IMR-90 (cell line): ENCODE measurements around the gene IL22. TPM values are rescaled to one million over a fixed set of nuclear protein-coding genes. Genes with fewer than 3 reads are reported as not detected.

Experiments used
- ATAC-seq: fragments of 200-7000 bp; cut with Tn5 transposase; 2 replicates; pipeline ENCODE4 v1.9.1; 2020; ENCODE audit warnings: low read depth, mild to moderate bottlenecking, moderate library complexity
- BruUV-seq: library from RNA; stranded (reverse); fragments of 400-500 nt; replicated peaks from 2 replicates; lab custom pipeline; 2021; lab: Mats Ljungman, UMichigan
- CTCF ChIA-PET: fragments of 300-600 bp; formaldehyde crosslinking; extraction: SDS; loops from one replicate; lab custom pipeline; 2021; ENCODE audit warnings: antibody characterized with exemption; lab: Yijun Ruan, JAX
- POLR2A ChIA-PET: fragments of 300-600 bp; sonication (Branson Sonifier 250); formaldehyde crosslinking; loops from one replicate; lab custom pipeline; 2022; ENCODE audit warnings: antibody characterized with exemption; ENCODE audit not compliant: unreplicated experiment; lab: Charles Lee
- DNase-seq: peaks from one replicate; pipeline ENCODE4 v3.0.0; 2013
- H2AFZ ChIP-seq: replicated peaks from 2 replicates; pipeline ENCODE3; 2013; ENCODE audit warnings: low read length, mild to moderate bottlenecking; ENCODE audit not compliant: poor library complexity
- H2AK5ac ChIP-seq: 2 replicates; pipeline ENCODE4 v1.6.1; 2013; ENCODE audit warnings: low read depth, low read length, inconsistent platforms
- H2AK9ac ChIP-seq: replicated peaks from 2 replicates; pipeline ENCODE3; 2013; ENCODE audit warnings: mild to moderate bottlenecking, low read depth, low read length, moderate library complexity; ENCODE audit not compliant: poor library complexity
- H2BK120ac ChIP-seq: 2 replicates; pipeline ENCODE4 v1.6.1; 2013; ENCODE audit warnings: low read depth, low read length, inconsistent platforms
- H2BK15ac ChIP-seq: 3 replicates; pipeline ENCODE4 v1.6.1; 2013; ENCODE audit warnings: low read depth, low read length, inconsistent platforms
- H2BK20ac ChIP-seq: 2 replicates; pipeline ENCODE4 v1.6.1; 2013; ENCODE audit warnings: low read depth, mild to moderate bottlenecking, inconsistent platforms, low read length, moderate library complexity
- H2BK5ac ChIP-seq: 2 replicates; pipeline ENCODE4 v1.6.1; 2013; ENCODE audit warnings: mild to moderate bottlenecking, low read depth, low read length, inconsistent platforms; ENCODE audit not compliant: poor library complexity, severe bottlenecking
- H3K14ac ChIP-seq: replicated peaks from 2 replicates; pipeline ENCODE4 v1.6.1; 2013; ENCODE audit warnings: low read depth, low read length, inconsistent platforms
- H3K18ac ChIP-seq: 2 replicates; pipeline ENCODE4 v1.6.1; 2013; ENCODE audit warnings: low read depth, low read length, control low read depth
- H3K23ac ChIP-seq: 2 replicates; pipeline ENCODE4 v1.6.1; 2013; ENCODE audit warnings: low read depth, low read length, inconsistent platforms
- H3K27ac ChIP-seq: 2 replicates; pipeline ENCODE4 v1.5.1; 2013; ENCODE audit warnings: mild to moderate bottlenecking, control low read depth, low read length; ENCODE audit not compliant: insufficient read depth
- H3K27me3 ChIP-seq: 2 replicates; pipeline ENCODE4 v1.6.1; 2013; ENCODE audit warnings: low read length; ENCODE audit not compliant: control insufficient read depth, insufficient read depth
- H3K36me3 ChIP-seq: 2 replicates; pipeline ENCODE4 v1.6.1; 2013; ENCODE audit warnings: low read length, mixed read lengths; ENCODE audit not compliant: control insufficient read depth, insufficient read depth
- H3K4ac ChIP-seq: 2 replicates; pipeline ENCODE4 v1.6.1; 2013; ENCODE audit warnings: low read depth, low read length, inconsistent platforms
- H3K4me1 ChIP-seq: 2 replicates; pipeline ENCODE4 v1.6.1; 2013; ENCODE audit warnings: low read length, mixed read lengths; ENCODE audit not compliant: control insufficient read depth, insufficient read depth
- H3K4me2 ChIP-seq: 2 replicates; pipeline ENCODE4 v1.6.1; 2013; ENCODE audit warnings: low read depth, mild to moderate bottlenecking, control low read depth, low read length, moderate library complexity
- H3K4me3 ChIP-seq: 2 replicates; pipeline ENCODE4 v1.5.1; 2013; ENCODE audit warnings: low read depth, mild to moderate bottlenecking, control low read depth, low read length, moderate library complexity; ENCODE audit not compliant: insufficient read depth
- H3K56ac ChIP-seq: 2 replicates; pipeline ENCODE4 v1.6.1; 2013; ENCODE audit warnings: low read length, inconsistent platforms; ENCODE audit not compliant: insufficient read depth; ENCODE audit errors: extremely low read depth
- H3K79me1 ChIP-seq, 2 experiments: 2 replicates each; pipeline ENCODE4 v1.6.1; 2013; ENCODE audit warnings: low read length in 2 of 2, inconsistent platforms in 1 of 2, low read depth in 1 of 2
- H3K9ac ChIP-seq: 2 replicates; pipeline ENCODE4 v1.6.1; 2013; ENCODE audit warnings: low read depth, low read length, control low read depth
- H3K9me1 ChIP-seq: 2 replicates; pipeline ENCODE4 v1.6.1; 2013; ENCODE audit warnings: low read length, inconsistent platforms; ENCODE audit not compliant: insufficient read depth
- H3K9me3 ChIP-seq: 2 replicates; pipeline ENCODE4 v1.6.1; 2013; ENCODE audit warnings: low read length; ENCODE audit not compliant: control insufficient read depth, insufficient read depth
- H4K20me1 ChIP-seq: 2 replicates; pipeline ENCODE4 v1.6.1; 2013; ENCODE audit warnings: low read length, inconsistent platforms; ENCODE audit not compliant: insufficient read depth
- H4K5ac ChIP-seq: 2 replicates; pipeline ENCODE4 v1.6.1; 2013; ENCODE audit warnings: mild to moderate bottlenecking, low read depth, low read length, control low read depth
- H4K8ac ChIP-seq, 2 experiments: 2 replicates each; pipeline ENCODE4 v1.6.1; 2013; ENCODE audit warnings: low read depth in 2 of 2, low read length in 2 of 2, control low read depth in 1 of 2, inconsistent platforms in 1 of 2
- H4K91ac ChIP-seq: 2 replicates; pipeline ENCODE4 v1.6.1; 2013; ENCODE audit warnings: low read depth, low read length, inconsistent platforms; ENCODE audit not compliant: insufficient read depth
- BHLHE40 ChIP-seq: fragments of 150-350 bp; IDR thresholded peaks from 2 replicates; pipeline ENCODE4 v1.6.1; 2016; ENCODE audit warnings: mild to moderate bottlenecking, low read depth, low read length
- CEBPB ChIP-seq: IDR thresholded peaks from 2 replicates; pipeline ENCODE4 v1.6.1; 2012; ENCODE audit warnings: low read depth, low read length, improper control_type of control experiment
- CHD1 ChIP-seq: IDR thresholded peaks from 2 replicates; pipeline ENCODE4 v1.6.1; 2012; ENCODE audit warnings: low read depth, low read length, improper control_type of control experiment
- FOS ChIP-seq: fragments of 150-350 bp; IDR thresholded peaks from 2 replicates; pipeline ENCODE4 v1.6.1; 2016; ENCODE audit warnings: low read depth, low read length
- MAZ ChIP-seq: IDR thresholded peaks from 2 replicates; pipeline ENCODE4 v1.6.1; 2012; ENCODE audit warnings: low read depth, mild to moderate bottlenecking, low read length, improper control_type of control experiment, moderate library complexity, borderline replicate concordance
- MXI1 ChIP-seq: IDR thresholded peaks from 2 replicates; pipeline ENCODE4 v1.6.1; 2012; ENCODE audit warnings: low read depth, mild to moderate bottlenecking, low read length, moderate library complexity, borderline replicate concordance
- NFE2L2 ChIP-seq: fragments of 150-350 bp; IDR thresholded peaks from 2 replicates; pipeline ENCODE4 v1.6.1; 2016; ENCODE audit warnings: low read depth, mild to moderate bottlenecking, low read length
- POLR2A ChIP-seq: IDR thresholded peaks from 2 replicates; pipeline ENCODE4 v1.6.1; 2012; ENCODE audit warnings: mild to moderate bottlenecking, low read depth, low read length
- RCOR1 ChIP-seq: IDR thresholded peaks from 2 replicates; pipeline ENCODE4 v1.6.1; 2012; ENCODE audit warnings: mild to moderate bottlenecking, low read length, improper control_type of control experiment; ENCODE audit not compliant: insufficient replicate concordance
- RFX5 ChIP-seq: IDR thresholded peaks from 2 replicates; pipeline ENCODE4 v1.8.0; 2012; ENCODE audit warnings: low read depth, mild to moderate bottlenecking, low read length, moderate library complexity
- SMC3 ChIP-seq: fragments of 150-350 bp; IDR thresholded peaks from 2 replicates; pipeline ENCODE4 v1.6.1; 2016; ENCODE audit warnings: low read depth, mild to moderate bottlenecking, antibody characterized with exemption, low read length, moderate library complexity
- WGBS, 2 experiments: methylation state at CpG; one replicate each; pipeline versions ENCODE4 v1.1.5 to v1.1.7; 2013; ENCODE audit warnings: missing lambda C conversion rate in 2 of 2; ENCODE audit not compliant: insufficient read length in 1 of 2; ENCODE audit errors: extremely low coverage in 2 of 2; 5-methylcytosine and 5-hydroxymethylcytosine counted together
- dilution Hi-C: fragments of 300-500 bp; cut with HindIII; formaldehyde crosslinking; loops from one replicate; pipeline ENCODE4 v1.14.3; 2018; ENCODE audit warnings: low sequenced_read_pairs; ENCODE audit not compliant: unreplicated experiment
- in situ Hi-C: fragments of 300-500 bp; cut with MboI; formaldehyde crosslinking; loops from 3 replicates; pipeline ENCODE4 v1.14.3; 2019; ENCODE audit warnings: low sequenced_read_pairs, inconsistent platforms, mixed read lengths
- intact Hi-C: fragments of 100-400 bp; cut with micrococcal nuclease; formaldehyde crosslinking; loops from 2 replicates; pipeline ENCODE4 v1.10.0; 2022
- polyA plus RNA-seq, 3 experiments: library from polyadenylated mRNA; depleted of rRNA; stranded (reverse); fragments of >200 nt; gene quantifications; 2 replicates each; pipeline ENCODE4 v1.2.3, GENCODE V29; 2012; ENCODE audit warnings: low replicate concordance in 1 of 3
- total RNA-seq: library from RNA; depleted of rRNA; stranded (reverse); fragments of >200 nt; gene quantifications from 2 replicates; pipeline ENCODE4 v1.2.3, GENCODE V29; 2012
- TF ChIP-seq, protein P1 (sequence below): conservative IDR thresholded peaks from 2 replicates; pipeline ENCODE4 v1.5.1; 2012; ENCODE audit warnings: mild to moderate bottlenecking, low read depth, low read length, improper control_type of control experiment
- TF ChIP-seq, protein P2 (sequence below): fragments of 150-350 bp; IDR thresholded peaks from 2 replicates; pipeline ENCODE4 v1.6.1; 2017; ENCODE audit warnings: mild to moderate bottlenecking, antibody characterized with exemption, low read length, low read depth

Gene IL22
- total and polyA plus RNA-seq, 2 of the 4 experiments (the other 2 are of a cell fraction), result not detected

DNA sequence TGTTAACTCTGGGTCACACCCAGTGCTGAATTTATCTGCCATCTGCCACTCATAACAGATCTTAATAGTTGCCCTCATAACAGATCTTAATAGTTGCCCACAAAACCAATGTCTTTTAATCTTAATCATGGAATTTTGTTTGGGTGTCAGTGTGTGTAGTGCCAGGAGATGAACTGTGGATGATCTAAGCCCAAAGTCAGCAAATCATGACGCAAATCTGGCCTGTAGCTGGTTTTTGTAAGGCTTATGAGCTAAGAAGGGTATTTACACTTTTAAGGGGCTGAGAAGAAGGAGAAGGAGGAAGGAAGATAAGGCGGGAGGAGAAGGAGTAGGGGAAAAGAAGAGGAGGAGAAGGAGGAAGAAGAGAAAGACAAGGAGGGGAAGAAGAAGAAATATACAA lies 17.8 kb downstream of the IL22 start:
- in situ Hi-C loops, result no loop called here
- POLR2A ChIA-PET, result no interaction called here
- no peaks in the 10 kb centered on the region for H3K9me3 ChIP-seq

More for the DNA sequence above, 17.8 kb downstream of the IL22 start:
- H3K56ac ChIP-seq, result no peak overlapping the region
- H3K36me3 ChIP-seq, result no peaks in the 10 kb centered on the region
- no peaks in the 10 kb centered on the region for H3K79me1 ChIP-seq
- H3K27ac ChIP-seq, result no peak overlapping the region
- H3K9ac ChIP-seq, result no peak overlapping the region
- peaks cover 6% of the 10 kb centered on the region; the same call in 1 of the 2 replicates for H3K27me3 ChIP-seq
- no peak overlapping the region for H2AK9ac ChIP-seq
- no peak overlapping the region for H2BK5ac ChIP-seq
- H4K91ac ChIP-seq, result no peak overlapping the region
- no peak overlapping the region for H4K5ac ChIP-seq
- no peak for TF ChIP-seq POLR2A
- TF ChIP-seq, protein P1, sequence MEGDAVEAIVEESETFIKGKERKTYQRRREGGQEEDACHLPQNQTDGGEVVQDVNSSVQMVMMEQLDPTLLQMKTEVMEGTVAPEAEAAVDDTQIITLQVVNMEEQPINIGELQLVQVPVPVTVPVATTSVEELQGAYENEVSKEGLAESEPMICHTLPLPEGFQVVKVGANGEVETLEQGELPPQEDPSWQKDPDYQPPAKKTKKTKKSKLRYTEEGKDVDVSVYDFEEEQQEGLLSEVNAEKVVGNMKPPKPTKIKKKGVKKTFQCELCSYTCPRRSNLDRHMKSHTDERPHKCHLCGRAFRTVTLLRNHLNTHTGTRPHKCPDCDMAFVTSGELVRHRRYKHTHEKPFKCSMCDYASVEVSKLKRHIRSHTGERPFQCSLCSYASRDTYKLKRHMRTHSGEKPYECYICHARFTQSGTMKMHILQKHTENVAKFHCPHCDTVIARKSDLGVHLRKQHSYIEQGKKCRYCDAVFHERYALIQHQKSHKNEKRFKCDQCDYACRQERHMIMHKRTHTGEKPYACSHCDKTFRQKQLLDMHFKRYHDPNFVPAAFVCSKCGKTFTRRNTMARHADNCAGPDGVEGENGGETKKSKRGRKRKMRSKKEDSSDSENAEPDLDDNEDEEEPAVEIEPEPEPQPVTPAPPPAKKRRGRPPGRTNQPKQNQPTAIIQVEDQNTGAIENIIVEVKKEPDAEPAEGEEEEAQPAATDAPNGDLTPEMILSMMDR, result no peak
- no peak for TF ChIP-seq MXI1
- no peak for TF ChIP-seq BHLHE40
- no peak for TF ChIP-seq NFE2L2
- TF ChIP-seq RCOR1, result no peak
- TF ChIP-seq CHD1, result no peak
- TF ChIP-seq CEBPB, result no peak
- no peak for TF ChIP-seq RFX5
- TF ChIP-seq MAZ, result no peak
- TF ChIP-seq, protein P2, sequence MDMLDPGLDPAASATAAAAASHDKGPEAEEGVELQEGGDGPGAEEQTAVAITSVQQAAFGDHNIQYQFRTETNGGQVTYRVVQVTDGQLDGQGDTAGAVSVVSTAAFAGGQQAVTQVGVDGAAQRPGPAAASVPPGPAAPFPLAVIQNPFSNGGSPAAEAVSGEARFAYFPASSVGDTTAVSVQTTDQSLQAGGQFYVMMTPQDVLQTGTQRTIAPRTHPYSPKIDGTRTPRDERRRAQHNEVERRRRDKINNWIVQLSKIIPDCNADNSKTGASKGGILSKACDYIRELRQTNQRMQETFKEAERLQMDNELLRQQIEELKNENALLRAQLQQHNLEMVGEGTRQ, result no peak
- no peak for TF ChIP-seq FOS
- TF ChIP-seq SMC3, result no peak
- dilution Hi-C loops, result no loop called here
- no peak overlapping the region for H2BK120ac ChIP-seq
- ATAC-seq, result no peak
- peak; percentile 46 for DNase-seq
- H3K18ac ChIP-seq, result no peak overlapping the region
- no peak overlapping the region for H3K23ac ChIP-seq
- H4K20me1 ChIP-seq, result no peaks in the 10 kb centered on the region
- no peak overlapping the region for H3K14ac ChIP-seq
- H2BK20ac ChIP-seq, result no peak overlapping the region
- H3K4ac ChIP-seq, result no peak overlapping the region
- no TSS peak for BruUV-seq
- H3K9me1 ChIP-seq, result 0 out of 2 replicates have a peak, but pooled peaks cover 5% of the 10 kb centered on the region
- no peak overlapping the region for H2BK15ac ChIP-seq
- H3K4me2 ChIP-seq, result no peak overlapping the region
- H2AK5ac ChIP-seq, result no peak overlapping the region
- CTCF ChIA-PET, result no interaction called here
- 71% methylated on average over 1 of the region's 2 CpGs; no CpG with 5 or more reads in 1 of the 2 experiments for WGBS, 2 experiments
- no peak overlapping the region for H4K8ac ChIP-seq
- H2AFZ ChIP-seq, result no peak overlapping the region
- intact Hi-C loops, result no loop called here
- peaks cover 6% of the 10 kb centered on the region for H3K4me1 ChIP-seq
- H3K4me3 ChIP-seq, result no peak overlapping the region
